GM12872 (cell line): ENCODE measurements around the gene ELOVL2.

Experiments used
- CTCF ChIP-seq: IDR thresholded peaks from 3 replicates; pipeline ENCODE4 v1.5.1; 2011; ENCODE audit warnings: low read depth, mild to moderate bottlenecking, low read length, moderate library complexity; ENCODE audit not compliant: insufficient read depth

Gene ELOVL2

GRCh38 chr6:11065436-11066202 lies 21.5 kb upstream of the ELOVL2 start:
- no peak for TF ChIP-seq CTCF

- TF ChIP-seq CTCF = no peak
These were observed 20.7 kb upstream of the ELOVL2 start for GRCh38 chr6:11064836-11065235.

- no peak for TF ChIP-seq CTCF
These were observed 18.6 kb upstream of the ELOVL2 start for GRCh38 chr6:11062715-11063114.

- TF ChIP-seq CTCF = no peak
These were observed 18.0 kb upstream of the ELOVL2 start for GRCh38 chr6:11062083-11062482.

- no peak for TF ChIP-seq CTCF
These were observed 14.3 kb upstream of the ELOVL2 start for GRCh38 chr6:11058406-11058805.

- TF ChIP-seq CTCF = no peak
These were observed 12.8 kb upstream of the ELOVL2 start for GRCh38 chr6:11056871-11057270.

- TF ChIP-seq CTCF = no peak
These were observed 11.1 kb upstream of the ELOVL2 start for GRCh38 chr6:11055127-11055627.

GRCh38 chr6:11054722-11055121 lies 10.6 kb upstream of the ELOVL2 start:
- TF ChIP-seq CTCF = no peak
